DMS79 treated with DMSO at 0.1 percent for 48 hours (cell line): ENCODE data around the gene GLB1L3.
A peak's percentile ranks its signal among the peaks of the same experiment; 100 is the strongest.
"Not testable (repeated sequence)": the region's sequence is repeated elsewhere in the genome, so short reads cannot be mapped to it uniquely, and the experiment has no call there.

Experiments
- DNase-seq: peaks from one replicate; lab custom pipeline; 2025; lab: John Stamatoyannopoulos, UW

The GLB1L3 gene

GRCh38 chr11:134343646-134344045 lies 67.5 kb downstream of the GLB1L3 start:
- no peak for DNase-seq

GRCh38 chr11:134344497-134345236 lies 68.5 kb downstream of the GLB1L3 start:
- not testable (repeated sequence) for DNase-seq

- no peak for DNase-seq
Observed at GRCh38 chr11:134345237-134345550, 69.0 kb downstream of the GLB1L3 start.

GRCh38 chr11:134346101-134346975 lies 70.2 kb downstream of the GLB1L3 start:
- peak; percentile 74 for DNase-seq

- no peak for DNase-seq
Observed at GRCh38 chr11:134346976-134347350, 70.8 kb downstream of the GLB1L3 start.

- DNase-seq: no peak
Observed at GRCh38 chr11:134347441-134347840, 71.3 kb downstream of the GLB1L3 start.

GRCh38 chr11:134349109-134349801 lies 73.1 kb downstream of the GLB1L3 start:
- no peak for DNase-seq

- no peak for DNase-seq
Observed at GRCh38 chr11:134349802-134350355, 73.7 kb downstream of the GLB1L3 start.

- DNase-seq: no peak
Observed at GRCh38 chr11:134350381-134350780, 74.2 kb downstream of the GLB1L3 start.

- DNase-seq: no peak
Observed at GRCh38 chr11:134352111-134352510, 75.9 kb downstream of the GLB1L3 start.

- no peak for DNase-seq
Observed at GRCh38 chr11:134355136-134355535, 79.0 kb downstream of the GLB1L3 start.

- no peak for DNase-seq
Observed at GRCh38 chr11:134355656-134356055, 79.5 kb downstream of the GLB1L3 start.

GRCh38 chr11:134356656-134357544 lies 80.7 kb downstream of the GLB1L3 start:
- DNase-seq: no peak

GRCh38 chr11:134357545-134357839 lies 81.3 kb downstream of the GLB1L3 start:
- DNase-seq: no peak

GRCh38 chr11:134358165-134358855 lies 82.1 kb downstream of the GLB1L3 start:
- DNase-seq: no peak

GRCh38 chr11:134358856-134359490 lies 82.8 kb downstream of the GLB1L3 start:
- DNase-seq: no peak

- no peak for DNase-seq
Observed at GRCh38 chr11:134359646-134360045, 83.5 kb downstream of the GLB1L3 start.

- no peak for DNase-seq
Observed at GRCh38 chr11:134360050-134360835, 84.1 kb downstream of the GLB1L3 start.

GRCh38 chr11:134361661-134362060 lies 85.5 kb downstream of the GLB1L3 start:
- no peak for DNase-seq
